Amniotic stem cell (primary cell): ENCODE measurements around the gene DMBX1.

ENCODE experiments used
- DNase-seq: peaks from one replicate; lab custom pipeline; 2025; lab: John Stamatoyannopoulos, UW

DMBX1 gene

DNA sequence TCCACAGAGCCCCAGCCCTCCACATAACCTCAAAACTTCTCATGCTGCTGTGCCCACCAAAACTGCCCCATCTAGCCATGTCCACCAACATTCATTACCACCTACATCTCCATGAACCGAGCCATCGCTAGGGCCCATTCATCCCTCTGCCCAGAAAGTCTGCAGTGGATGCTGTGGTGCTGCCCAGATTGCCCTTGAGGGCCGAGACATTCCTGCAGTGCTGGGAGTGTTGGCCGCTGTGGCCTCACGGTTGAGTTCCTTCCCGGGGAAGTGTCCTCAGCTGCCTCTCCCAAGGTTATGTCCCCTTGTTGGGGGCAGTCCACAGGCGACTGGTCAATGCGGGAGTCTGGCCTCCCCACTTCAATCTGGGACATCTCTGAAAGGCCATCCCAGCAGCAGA, 30.3 kb upstream of the DMBX1 start:
- DNase-seq = no peak

DNA sequence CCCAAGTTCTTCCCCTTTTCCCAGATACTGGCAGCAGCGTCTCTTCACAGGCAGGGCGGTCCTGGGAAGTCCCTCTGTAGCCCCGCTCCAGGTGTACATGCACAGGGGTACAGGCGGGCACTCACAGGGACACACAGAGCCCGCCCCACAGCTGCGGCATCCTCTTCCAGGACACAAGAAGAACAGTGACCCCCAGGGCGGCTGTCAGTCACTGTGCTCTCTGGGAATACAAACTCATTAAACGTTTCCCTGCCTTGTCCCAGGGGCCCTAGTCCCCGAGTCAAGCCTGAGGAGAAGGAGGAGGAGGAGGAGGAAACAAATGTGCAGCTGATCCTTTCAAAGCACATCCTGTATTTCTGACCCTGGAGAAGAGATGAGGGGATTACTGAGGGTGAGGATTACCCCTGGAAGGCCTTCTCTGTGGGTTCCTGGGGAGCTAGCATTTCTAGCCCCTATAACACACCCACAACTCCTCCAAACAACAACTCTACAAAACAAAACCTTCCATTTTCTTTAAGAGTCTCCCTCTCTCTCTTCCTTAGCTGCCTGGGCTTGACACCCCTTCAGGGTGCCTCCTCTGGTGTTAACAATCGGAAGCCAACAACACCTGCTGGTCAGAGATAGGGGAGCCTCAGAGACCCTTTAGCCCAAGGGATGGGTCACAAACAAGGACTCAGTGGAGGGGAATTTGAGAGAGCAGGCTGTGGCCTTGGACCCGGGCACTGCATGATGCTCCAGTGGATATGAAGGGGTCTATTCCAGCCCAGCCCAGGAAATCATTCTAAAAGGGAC, 28.4 kb upstream of the DMBX1 start:
- no peak for DNase-seq

DNA sequence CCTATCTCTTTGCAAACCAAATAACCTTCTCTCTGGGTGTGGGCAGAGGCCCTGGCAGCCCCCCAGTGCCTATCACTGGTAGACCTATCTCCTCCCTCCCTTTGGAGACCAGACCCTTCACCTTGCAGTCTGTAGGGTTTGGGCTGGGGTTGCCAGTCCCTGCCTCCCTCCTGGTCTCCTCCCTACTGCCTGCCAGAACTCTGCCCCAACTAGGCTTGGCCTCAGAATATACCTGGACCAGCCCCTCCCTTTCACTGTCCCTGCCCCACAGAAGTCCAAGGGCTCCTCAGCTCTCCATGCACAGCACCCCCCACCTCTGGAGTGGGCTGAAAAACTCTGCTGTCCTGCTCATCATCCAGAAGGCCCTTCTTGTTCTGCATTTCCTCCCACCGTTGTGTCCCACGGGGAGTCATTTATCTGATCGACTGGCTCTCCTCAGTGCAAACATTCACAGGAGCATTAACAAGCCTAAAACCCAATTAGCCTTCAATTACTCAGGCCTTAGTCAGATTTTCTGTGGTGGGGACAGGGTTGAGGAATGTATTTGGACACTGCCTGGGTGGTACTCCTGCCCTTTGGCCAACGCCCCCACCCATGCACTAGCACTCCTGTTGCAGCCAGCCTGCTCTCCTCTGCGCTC, 27.7 kb upstream of the DMBX1 start:
- no peak for DNase-seq

DNA sequence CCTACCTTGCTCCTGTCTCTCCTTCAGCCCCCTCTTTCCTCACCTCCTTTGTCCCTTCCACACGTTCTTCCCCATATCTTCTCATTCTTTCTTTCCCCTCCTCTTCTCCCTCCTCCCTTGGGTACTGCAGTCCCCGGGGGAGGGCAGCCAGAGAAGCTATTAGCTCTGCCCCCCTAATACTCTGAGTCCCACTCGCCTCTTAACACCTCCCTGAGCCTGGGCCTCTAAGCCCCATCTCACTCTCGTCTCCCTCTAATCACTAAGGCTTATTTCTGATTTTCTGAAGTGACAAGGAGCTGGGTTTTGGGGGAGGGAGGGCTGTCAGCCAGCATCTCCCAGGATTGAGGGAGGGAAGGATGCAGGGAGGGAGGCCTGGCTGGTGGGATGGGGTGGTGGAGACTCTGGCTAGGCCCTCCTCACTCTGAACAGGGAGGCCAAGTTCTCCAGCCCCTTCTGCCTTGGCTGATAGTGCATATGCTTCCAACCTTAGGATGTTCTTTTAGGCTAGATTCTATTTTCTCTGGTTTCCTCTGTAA, 25.6 kb upstream of the DMBX1 start:
- no peak for DNase-seq

DNA sequence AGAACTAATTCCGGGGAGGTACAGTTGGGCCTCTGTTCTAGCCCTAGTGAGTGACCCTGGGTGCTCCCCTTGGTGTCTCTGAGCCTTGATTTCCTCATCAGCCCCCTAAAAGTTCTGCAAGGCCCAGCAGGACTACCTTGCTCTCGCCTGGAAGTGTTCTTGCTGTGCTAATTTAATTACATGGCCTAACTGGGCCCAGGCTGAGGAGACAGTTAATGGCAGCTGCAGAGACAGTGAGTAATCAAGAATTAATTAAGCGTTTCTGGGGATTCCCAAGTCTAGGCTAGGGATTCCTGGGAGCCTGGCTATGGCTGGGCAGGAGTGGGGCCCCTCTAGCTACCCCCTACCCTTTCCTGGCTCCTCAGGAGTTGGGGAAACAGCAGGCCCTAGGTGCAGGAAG, 24.7 kb upstream of the DMBX1 start:
- DNase-seq = no peak

- DNase-seq = no peak
Measured at GRCh38 chr1:46465981-46466476, 23.6 kb upstream of the DMBX1 start.

- DNase-seq = no peak
Measured at GRCh38 chr1:46466477-46467182, 23.0 kb upstream of the DMBX1 start.

DNA sequence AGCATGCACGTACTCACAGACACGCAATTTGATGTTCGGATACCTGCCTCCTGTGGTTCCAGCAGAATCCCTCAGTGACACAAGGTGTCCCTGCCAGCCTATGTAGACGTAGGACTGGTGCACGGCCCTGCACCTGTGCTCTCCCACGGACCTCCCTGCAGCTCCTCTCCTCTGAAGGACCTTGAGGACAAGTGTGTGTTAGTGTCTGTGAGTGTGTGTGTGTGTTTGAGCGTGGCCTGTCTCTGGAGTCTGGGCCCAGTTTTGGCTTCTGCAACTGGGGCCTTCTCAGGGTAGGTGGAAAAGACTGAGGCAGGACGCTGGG, 22.5 kb upstream of the DMBX1 start:
- no peak for DNase-seq

DNA sequence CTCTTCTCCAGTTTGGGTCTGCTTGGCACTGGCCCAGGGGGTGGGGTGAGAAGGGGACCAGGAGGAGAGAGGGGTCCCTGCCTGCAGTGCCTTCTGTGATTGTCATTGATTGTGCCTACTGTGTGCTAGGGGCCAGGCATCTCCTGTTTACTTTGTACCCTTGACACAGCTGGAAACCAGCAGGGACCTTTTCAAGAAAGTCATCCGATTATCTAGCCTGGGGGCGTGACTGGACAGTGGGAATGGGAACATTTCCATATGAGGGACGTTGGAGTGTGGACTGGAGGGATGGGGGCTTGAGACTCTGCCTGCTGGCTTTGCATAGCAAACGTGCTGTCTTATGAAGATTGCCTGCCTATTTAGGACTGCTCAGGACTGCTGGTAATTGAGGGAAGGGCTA, 19.8 kb upstream of the DMBX1 start:
- DNase-seq = no peak

- no peak for DNase-seq
Measured at GRCh38 chr1:46471848-46472492, 17.7 kb upstream of the DMBX1 start.

DNA sequence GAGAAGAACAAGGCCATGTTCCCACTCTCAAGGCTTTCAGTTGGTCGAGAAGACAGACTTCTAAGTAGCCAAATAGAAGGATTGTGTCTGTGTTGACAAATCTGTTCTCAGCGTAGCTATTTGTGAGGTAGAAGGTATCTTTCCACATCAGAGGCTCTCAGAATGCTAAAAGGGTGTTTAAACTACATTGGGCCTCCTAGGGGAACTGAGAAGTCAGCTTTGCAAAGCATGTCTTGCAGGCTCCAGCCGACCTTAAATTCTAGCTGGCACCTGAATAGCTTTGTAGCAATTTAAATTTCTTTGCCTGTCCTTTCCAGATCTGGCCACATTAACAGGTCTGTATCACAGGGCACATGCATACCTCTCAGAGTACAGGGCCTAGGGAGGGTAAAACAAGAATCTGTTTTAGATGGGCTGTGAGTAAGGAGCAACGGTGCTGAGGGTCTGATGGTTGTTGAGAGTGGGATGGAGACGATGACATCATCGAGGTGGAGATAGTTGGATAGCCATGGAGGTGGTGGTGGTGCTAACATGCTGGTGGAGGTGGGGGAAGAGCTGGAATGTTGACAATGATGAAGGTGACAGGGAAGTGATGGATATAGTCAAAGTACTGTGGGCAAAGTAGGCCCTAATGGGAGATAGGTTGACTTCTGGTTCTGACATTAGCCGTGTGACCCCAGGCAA, 17.0 kb upstream of the DMBX1 start:
- no peak for DNase-seq

DNA sequence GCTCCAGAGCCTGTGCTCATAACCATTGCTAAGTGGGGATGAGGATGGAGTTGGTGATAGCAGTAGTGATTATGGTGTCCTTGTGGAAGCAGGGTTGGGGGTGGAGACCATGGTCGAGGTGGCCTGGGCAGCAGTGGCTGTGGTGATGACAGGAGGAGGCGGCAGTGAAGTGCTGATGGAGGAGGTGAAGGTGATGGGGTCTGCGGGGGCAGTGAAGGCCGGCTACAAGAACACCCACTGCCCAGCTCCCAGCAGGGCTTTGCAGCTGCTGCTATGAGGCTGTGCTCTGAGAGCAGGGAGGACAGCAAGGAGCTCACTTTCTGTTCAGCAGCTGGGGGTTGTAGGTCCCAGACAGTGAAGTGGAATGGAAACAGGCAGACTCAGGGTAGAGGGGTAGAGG, 15.6 kb upstream of the DMBX1 start:
- no peak for DNase-seq

- no peak for DNase-seq
Measured at GRCh38 chr1:46474570-46474969, 15.1 kb upstream of the DMBX1 start.

DNA sequence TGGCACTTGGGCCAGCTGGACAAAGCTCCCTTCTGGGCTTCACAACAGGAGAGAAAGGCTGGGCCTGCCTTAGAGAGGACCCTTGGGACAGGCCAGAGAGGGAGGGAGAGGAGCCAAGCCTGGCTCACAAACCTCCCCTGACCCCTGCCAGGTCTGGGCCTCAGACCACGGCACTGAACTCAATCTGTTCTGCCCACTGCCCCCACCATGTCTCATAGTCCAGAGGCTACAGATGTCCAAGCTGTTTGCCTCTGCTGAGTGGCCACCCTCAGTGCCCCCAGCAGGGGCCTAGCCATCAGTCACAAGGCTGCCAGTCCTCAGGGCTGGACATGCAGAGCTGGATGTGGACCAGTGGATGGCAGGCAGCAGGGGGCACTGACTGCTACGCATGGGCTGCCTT, 13.0 kb upstream of the DMBX1 start:
- DNase-seq = no peak

DNA sequence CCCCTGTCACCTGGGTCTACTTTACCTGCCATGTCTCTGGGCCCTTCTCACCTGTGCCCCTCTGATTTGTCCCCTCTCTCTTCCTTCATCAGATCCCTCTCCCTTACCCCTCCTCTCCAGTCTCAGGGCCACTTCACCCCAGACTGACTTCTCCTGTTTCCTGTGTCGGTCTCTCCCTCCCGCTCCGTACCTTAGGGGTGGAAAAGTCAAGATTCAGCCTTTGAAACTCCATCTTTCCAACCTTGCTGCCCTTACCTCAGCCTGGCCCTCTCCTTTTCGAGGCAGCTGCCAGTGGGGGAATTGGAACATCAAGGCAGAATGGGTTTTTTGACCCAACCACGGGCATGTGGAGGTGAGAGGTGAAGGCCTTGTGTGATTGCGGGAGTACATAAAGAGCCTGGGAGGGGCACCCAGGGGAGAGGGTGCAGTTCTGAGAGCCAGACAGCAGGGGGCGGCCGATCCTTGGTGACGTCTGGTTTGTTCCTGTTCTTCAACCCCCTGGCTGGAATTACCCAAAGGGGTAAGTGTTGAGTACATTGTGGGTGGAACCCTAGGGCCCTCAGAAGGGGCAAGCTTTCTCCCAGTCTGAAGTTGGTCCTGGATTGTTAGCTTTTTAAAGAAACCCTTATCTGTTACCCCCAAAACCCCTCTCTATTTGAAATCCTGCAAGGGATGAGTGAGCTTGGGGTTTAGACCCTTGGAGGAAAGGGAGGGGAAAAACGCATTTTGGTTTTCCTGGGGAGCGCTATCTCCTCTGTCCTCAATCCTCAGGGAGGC, 12.3 kb upstream of the DMBX1 start:
- DNase-seq = peak; percentile 15

- no peak for DNase-seq
Measured at GRCh38 chr1:46478721-46479485, 10.7 kb upstream of the DMBX1 start.

DNA sequence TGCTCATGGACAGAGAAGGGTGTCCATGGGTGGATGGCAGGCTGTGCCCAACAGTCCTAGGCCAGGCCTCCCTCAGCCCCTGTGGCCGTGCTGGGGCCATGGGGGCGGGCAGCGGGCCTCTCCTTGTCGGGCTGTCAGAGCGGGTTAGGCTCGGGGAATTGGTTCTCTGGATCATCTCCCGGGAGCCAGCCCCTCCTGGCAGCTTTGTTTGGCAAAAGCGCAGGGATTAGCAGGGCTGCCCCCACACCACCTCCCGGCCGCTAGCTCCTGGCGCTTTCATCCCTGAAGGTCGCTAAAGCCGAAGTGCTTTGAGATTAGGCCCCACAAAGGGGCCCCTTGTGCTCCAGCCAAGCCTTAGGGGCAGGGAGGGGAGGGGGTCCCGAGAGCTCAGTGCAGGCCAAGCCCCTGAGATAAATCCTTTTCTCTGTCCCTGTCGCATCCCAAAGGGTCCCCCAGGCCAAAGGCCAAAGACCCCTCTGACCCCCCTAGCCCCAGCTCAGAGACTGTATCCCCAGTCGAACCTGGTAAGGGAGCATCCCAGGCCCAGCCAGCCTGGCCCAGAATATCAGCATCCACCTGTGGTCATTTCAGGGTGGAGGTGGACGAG, 9.8 kb upstream of the DMBX1 start:
- DNase-seq = no peak

DNA sequence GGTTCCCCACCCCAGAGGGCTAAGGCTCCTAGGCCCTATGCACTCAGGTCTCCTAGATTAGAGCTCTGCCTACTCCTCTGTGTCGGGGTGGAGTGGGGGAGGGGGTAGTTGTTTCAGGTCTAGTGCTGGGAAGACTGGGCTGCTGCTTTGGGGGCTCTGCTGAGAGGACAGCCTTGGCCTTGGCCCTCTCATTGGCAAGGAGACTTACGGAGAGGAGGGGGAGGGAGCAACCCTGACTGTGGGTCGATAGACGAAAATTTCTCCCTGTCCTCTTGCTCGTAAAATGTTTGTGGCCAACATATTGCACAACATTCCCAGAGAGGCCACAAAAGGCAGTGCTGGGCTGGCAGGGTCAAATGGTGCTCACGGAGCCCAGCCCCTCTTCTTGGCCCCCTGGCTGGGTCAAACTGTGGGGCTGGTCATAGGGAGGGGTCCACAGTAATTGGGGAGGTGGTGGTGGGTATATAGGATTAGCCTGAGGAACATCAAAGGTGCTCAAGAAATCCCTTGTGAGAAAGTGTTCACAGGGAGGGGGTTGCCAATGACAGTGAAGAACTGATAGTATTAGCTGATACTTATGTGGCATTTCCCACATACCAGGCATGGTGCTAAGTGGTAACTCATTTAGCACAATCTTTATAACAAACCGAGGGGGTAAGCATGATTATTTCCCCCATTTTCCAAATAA, 8.5 kb upstream of the DMBX1 start:
- DNase-seq = no peak

GRCh38 chr1:46481961-46482360, 7.7 kb upstream of the DMBX1 start:
- no peak for DNase-seq
